ENCODE results near the gene MAP3K4.

MAP3K4 gene

GRCh38 chr6:160991406-160992060 is at the start of gene MAP3K4:
Gene MAP3K4 (plus strand): TSS chr6:160991769. CDS start chr6:160991932, 163 bp downstream.
- peak; percentile 29 for DNase-seq

GRCh38 chr6:160943997-160944396 is 47.6 kb upstream of the MAP3K4 start:
- no peak for DNase-seq

GRCh38 chr6:160945516-160946177 is 45.9 kb upstream of the MAP3K4 start:
- DNase-seq = no peak

GRCh38 chr6:160949531-160949930 is 42.0 kb upstream of the MAP3K4 start:
- no peak for DNase-seq

GRCh38 chr6:160950507-160950906 is 41.1 kb upstream of the MAP3K4 start:
- no peak for DNase-seq

GRCh38 chr6:160951187-160952030 is 40.2 kb upstream of the MAP3K4 start:
- DNase-seq = no peak

- DNase-seq = no peak
Measured at GRCh38 chr6:160952633-160953281, 38.8 kb upstream of the MAP3K4 start.

- DNase-seq = no peak
Measured at GRCh38 chr6:160955508-160956295, 35.9 kb upstream of the MAP3K4 start.

- DNase-seq = no peak
Measured at GRCh38 chr6:160956300-160957035, 35.1 kb upstream of the MAP3K4 start.

GRCh38 chr6:160959726-160960435 is 31.7 kb upstream of the MAP3K4 start:
- DNase-seq = peak; percentile 92

GRCh38 chr6:160960839-160961238 is 30.7 kb upstream of the MAP3K4 start:
- DNase-seq = no peak

GRCh38 chr6:160962835-160963623 is 28.5 kb upstream of the MAP3K4 start:
- no peak for DNase-seq

GRCh38 chr6:160963651-160964050 is 27.9 kb upstream of the MAP3K4 start:
- DNase-seq = no peak

GRCh38 chr6:160965893-160966292 is 25.7 kb upstream of the MAP3K4 start:
- DNase-seq = no peak

GRCh38 chr6:160966493-160967229 is 24.9 kb upstream of the MAP3K4 start:
- DNase-seq = no peak

GRCh38 chr6:160967351-160967750 is 24.2 kb upstream of the MAP3K4 start:
- DNase-seq = no peak

GRCh38 chr6:160967833-160968232 is 23.7 kb upstream of the MAP3K4 start:
- no peak for DNase-seq

- DNase-seq = no peak
Measured at GRCh38 chr6:160971171-160971570, 20.4 kb upstream of the MAP3K4 start.

GRCh38 chr6:160972111-160972510 is 19.5 kb upstream of the MAP3K4 start:
- DNase-seq = peak; percentile 37
